GM12891 (cell line): Measurements from ENCODE around the gene FBN1.

Source experiments
- DNase-seq: peaks from one replicate; pipeline ENCODE4 v3.0.0; 2011; ENCODE audit warnings: low spot score; ENCODE audit not compliant: insufficient read length
- FAIRE-seq: peaks from 2 replicates; lab custom pipeline; 2011; peaks lifted over from hg19 to GRCh38; lab: Jason Lieb, UNC
- PAX5 ChIP-seq: IDR thresholded peaks from 2 replicates; pipeline ENCODE4 v1.6.1; 2011; ENCODE audit warnings: low read length, moderate library complexity, mild to moderate bottlenecking; ENCODE audit not compliant: insufficient read depth, severe bottlenecking
- POLR2A ChIP-seq: IDR thresholded peaks from 2 replicates; pipeline ENCODE4 v1.6.1; 2011; ENCODE audit warnings: low read depth, low read length, control low read depth
- POLR2AphosphoS5 ChIP-seq: IDR thresholded peaks from 2 replicates; pipeline ENCODE4 v1.6.1; 2011; ENCODE audit warnings: low read depth, low read length, control low read depth
- POU2F2 ChIP-seq: IDR thresholded peaks from 2 replicates; pipeline ENCODE4 v1.6.1; 2011; ENCODE audit warnings: low read depth, mild to moderate bottlenecking, control low read depth, low read length, moderate library complexity
- SPI1 ChIP-seq: IDR thresholded peaks from 2 replicates; pipeline ENCODE4 v1.6.1; 2011; ENCODE audit warnings: low read depth, low read length, control low read depth
- TAF1 ChIP-seq: IDR thresholded peaks from 2 replicates; pipeline ENCODE4 v1.6.1; 2011; ENCODE audit warnings: low read depth, low read length, control low read depth

Gene FBN1

GRCh38 chr15:48469271-48469670 lies 176.2 kb downstream of the FBN1 start:
- TF ChIP-seq POU2F2, result no peak
- TF ChIP-seq POLR2A, result no peak
- TF ChIP-seq PAX5, result no peak
- no peak for TF ChIP-seq TAF1
- DNase-seq (no peak), FAIRE-seq (no peak)

- TF ChIP-seq TAF1 (no peak), POU2F2 (no peak), POLR2AphosphoS5 (no peak), POLR2A (no peak), SPI1 (no peak), PAX5 (no peak)
- FAIRE-seq, result no peak
- no peak for DNase-seq
These were observed 177.7 kb downstream of the FBN1 start for GRCh38 chr15:48467801-48468200.

GRCh38 chr15:48466820-48467219 lies 178.7 kb downstream of the FBN1 start:
- DNase-seq (no peak), FAIRE-seq (no peak)
- TF ChIP-seq POU2F2 (no peak), TAF1 (no peak), POLR2AphosphoS5 (no peak), POLR2A (no peak), PAX5 (no peak), SPI1 (no peak)

- no peak for FAIRE-seq
- TF ChIP-seq POU2F2 (no peak), POLR2AphosphoS5 (no peak), SPI1 (no peak), TAF1 (no peak), PAX5 (no peak), POLR2A (no peak)
- DNase-seq, result no peak
These were observed 179.4 kb downstream of the FBN1 start for GRCh38 chr15:48466079-48466478.

- TF ChIP-seq POLR2A, result no peak
- no peak for TF ChIP-seq POLR2AphosphoS5
- FAIRE-seq, result no peak
- DNase-seq, result no peak
These were observed 180.1 kb downstream of the FBN1 start for GRCh38 chr15:48465410-48465809.

GRCh38 chr15:48463366-48463880 lies 182.1 kb downstream of the FBN1 start:
- TF ChIP-seq TAF1 (no peak), PAX5 (no peak), SPI1 (no peak), POLR2AphosphoS5 (no peak), POU2F2 (no peak), POLR2A (no peak)
- DNase-seq (no peak), FAIRE-seq (no peak)

- TF ChIP-seq SPI1 (no peak), PAX5 (no peak), TAF1 (no peak), POLR2AphosphoS5 (no peak), POLR2A (no peak), POU2F2 (no peak)
- DNase-seq (no peak), FAIRE-seq (no peak)
These were observed 182.8 kb downstream of the FBN1 start for GRCh38 chr15:48462688-48463087.

GRCh38 chr15:48459571-48460442 lies 185.7 kb downstream of the FBN1 start:
- DNase-seq, result no peak
- FAIRE-seq, result no peak
- TF ChIP-seq SPI1, result no peak

GRCh38 chr15:48458876-48459275 lies 186.6 kb downstream of the FBN1 start:
- no peak for TF ChIP-seq PAX5
- TF ChIP-seq SPI1, result no peak
- TF ChIP-seq TAF1, result no peak
- TF ChIP-seq POLR2A, result no peak
- no peak for TF ChIP-seq POLR2AphosphoS5
- no peak for TF ChIP-seq POU2F2
- DNase-seq (no peak), FAIRE-seq (no peak)

GRCh38 chr15:48456134-48456533 lies 189.4 kb downstream of the FBN1 start:
- no peak for FAIRE-seq
- DNase-seq, result no peak
- no peak for TF ChIP-seq POU2F2
- no peak for TF ChIP-seq PAX5

- DNase-seq (no peak), FAIRE-seq (no peak)
- TF ChIP-seq POLR2AphosphoS5 (no peak), SPI1 (no peak), POU2F2 (no peak), POLR2A (no peak), PAX5 (no peak), TAF1 (no peak)
These were observed 193.8 kb downstream of the FBN1 start for GRCh38 chr15:48451736-48452135.
